PC-3 (cell line): ENCODE measurements around the gene CTNND1. TPM values are rescaled to one million over a fixed set of nuclear protein-coding genes. Genes with fewer than 3 reads are reported as not detected.

Source experiments
- ATAC-seq: fragments of 200-7000 bp; cut with Tn5 transposase; 2 replicates; pipeline ENCODE4 v1.9.1; 2020; ENCODE audit warnings: mild to moderate bottlenecking, moderate library complexity
- BruUV-seq: library from RNA; stranded (reverse); fragments of 400-500 nt; replicated peaks from 2 replicates; lab custom pipeline; 2021; lab: Mats Ljungman, UMichigan
- CTCF ChIA-PET: fragments of 300-600 bp; sonication (Branson Sonifier 250); formaldehyde crosslinking; loops from one replicate; lab custom pipeline; 2022; ENCODE audit warnings: antibody characterized with exemption; lab: Charles Lee
- POLR2A ChIA-PET: fragments of 300-600 bp; sonication (Branson Sonifier 250); formaldehyde crosslinking; loops from one replicate; lab custom pipeline; 2022; ENCODE audit warnings: antibody characterized with exemption; ENCODE audit not compliant: unreplicated experiment; lab: Charles Lee
- DNase-seq: peaks from one replicate; pipeline ENCODE4 v3.0.0-alpha.2; 2015
- H2AFZ ChIP-seq: fragments of 300-600 bp; sonication (generic); 2 replicates; pipeline ENCODE4 v1.6.0; 2016; ENCODE audit warnings: antibody characterized with exemption, low read length
- H3F3A ChIP-seq: fragments of 300-600 bp; sonication (generic); one replicate; pipeline ENCODE4 v1.6.0; 2017; ENCODE audit warnings: antibody characterized with exemption, low read length, control low read depth, mild to moderate bottlenecking; ENCODE audit not compliant: unreplicated experiment
- H3K27ac ChIP-seq: fragments of 300-600 bp; sonication (generic); 2 replicates; pipeline ENCODE4 v1.5.1; 2016; ENCODE audit warnings: mild to moderate bottlenecking, low read length
- H3K27me3 ChIP-seq: fragments of 300-600 bp; sonication (generic); 2 replicates; pipeline ENCODE4 v1.6.1; 2016; ENCODE audit warnings: low read length, mixed read lengths
- H3K36me3 ChIP-seq: fragments of 300-600 bp; sonication (generic); 2 replicates; pipeline ENCODE4 v1.6.1; 2016; ENCODE audit warnings: low read depth, mixed run types, low read length, mixed read lengths
- H3K4me1 ChIP-seq: fragments of 300-600 bp; sonication (generic); 2 replicates; pipeline ENCODE4 v1.5.1; 2016; ENCODE audit warnings: low read length; ENCODE audit not compliant: insufficient read depth
- H3K4me2 ChIP-seq: fragments of 300-600 bp; sonication (generic); 2 replicates; pipeline ENCODE4 v1.6.0; 2016; ENCODE audit warnings: low read length
- H3K4me3 ChIP-seq: fragments of 300-600 bp; sonication (generic); 2 replicates; pipeline ENCODE4 v1.5.1; 2016; ENCODE audit warnings: mild to moderate bottlenecking, low read length, mixed read lengths
- H3K79me2 ChIP-seq: fragments of 300-600 bp; sonication (generic); 2 replicates; pipeline ENCODE4 v1.6.1; 2017; ENCODE audit warnings: low read length, mixed read lengths
- H3K9ac ChIP-seq: fragments of 300-600 bp; sonication (generic); 2 replicates; pipeline ENCODE4 v1.6.0; 2016; ENCODE audit warnings: mild to moderate bottlenecking, low read length
- H3K9me2 ChIP-seq: fragments of 300-600 bp; sonication (generic); replicated peaks from 2 replicates; pipeline ENCODE4 v1.6.1; 2016; ENCODE audit warnings: mixed run types, low read length, mixed read lengths
- H3K9me3 ChIP-seq: fragments of 300-600 bp; sonication (generic); 2 replicates; pipeline ENCODE4 v1.6.1; 2016; ENCODE audit warnings: low read length, mixed read lengths
- H4K20me1 ChIP-seq: fragments of 300-600 bp; sonication (generic); 2 replicates; pipeline ENCODE4 v1.6.1; 2016; ENCODE audit warnings: low read length, mixed read lengths
- EZH2 ChIP-seq: fragments of 300-600 bp; sonication (generic); IDR thresholded peaks from one replicate; pipeline ENCODE4 v1.6.1; 2017; ENCODE audit warnings: antibody characterized with exemption, mild to moderate bottlenecking, low read length; ENCODE audit not compliant: unreplicated experiment
- EZH2phosphoT487 ChIP-seq: fragments of 300-600 bp; sonication (generic); IDR thresholded peaks from 2 replicates; pipeline ENCODE4 v1.6.1; 2018; ENCODE audit warnings: mild to moderate bottlenecking, antibody characterized with exemption, low read length, borderline replicate concordance
- intact Hi-C: fragments of 100-400 bp; cut with micrococcal nuclease; formaldehyde crosslinking; loops from 2 replicates; pipeline ENCODE4 v1.9.0; 2023
- total RNA-seq: library from RNA; depleted of rRNA; stranded (reverse); fragments of >200 nt; gene quantifications from 2 replicates; pipeline ENCODE4 v1.2.3, GENCODE V29; 2014
- TF ChIP-seq, protein P1 (sequence below): fragments of 300-600 bp; sonication (generic); conservative IDR thresholded peaks from 2 replicates; pipeline ENCODE4 v1.5.1; 2017; ENCODE audit warnings: antibody characterized with exemption, low read depth, mild to moderate bottlenecking, low read length

CTNND1 gene
- total RNA-seq, 1 experiment from 2014 or later: 121 TPM

DNA sequence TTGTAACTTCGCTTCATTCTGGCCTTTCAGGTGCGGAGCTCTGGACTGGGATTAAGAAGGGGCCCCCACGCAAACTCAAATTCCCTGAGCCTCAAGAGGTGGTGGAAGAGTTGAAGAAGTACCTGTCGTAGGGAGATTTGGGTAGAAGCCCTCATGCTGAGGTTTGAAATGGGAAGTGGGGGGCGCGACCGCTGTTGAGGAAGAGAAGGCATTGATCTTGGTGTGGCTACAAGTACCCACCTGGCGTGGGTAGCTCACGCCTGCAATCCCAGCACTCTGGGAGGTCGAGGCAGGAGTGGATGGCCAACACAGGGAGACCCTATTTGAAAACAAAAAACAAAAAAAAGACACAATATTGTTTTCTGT is 19.5 kb upstream of the CTNND1 start:
- Histone ChIP-seq H2AFZ (peak overlapping the region; percentile 64; the same call in 1 of the 2 replicates), H3K9ac (peak overlapping the region; percentile 91), H3K4me3 (peak overlapping the region; percentile 90), H3K27ac (peak overlapping the region; percentile 46), H3K79me2 (peaks cover 24% of the 10 kb centered on the region), H4K20me1 (no peaks in the 10 kb centered on the region), H3F3A (no peaks in the 10 kb centered on the region), H3K9me3 (no peaks in the 10 kb centered on the region), H3K36me3 (peaks cover 44% of the 10 kb centered on the region), H3K4me2 (peak overlapping the region; percentile 88), H3K27me3 (no peaks in the 10 kb centered on the region), H3K9me2 (no peaks in the 10 kb centered on the region), H3K4me1 (peaks cover 11% of the 10 kb centered on the region)
- ChIA-PET POLR2A (interaction anchor here (0.6 to 1.2 kb wide), 4 partner anchors 11 to 1403 kb away, joined by 3 to 5 read pairs (median 3); no protein-coding TSS in a partner anchor), CTCF (interaction anchor here (1.1 to 1.7 kb wide), 2 partner anchors 9 to 59 kb away, joined by 3 to 10 read pairs; partner anchors contain the start of gene BTBD18)
- intact Hi-C loops: no loop called here
- no TSS peak for BruUV-seq
- no peak for DNase-seq
- ATAC-seq: no peak
- TF ChIP-seq, protein P1, sequence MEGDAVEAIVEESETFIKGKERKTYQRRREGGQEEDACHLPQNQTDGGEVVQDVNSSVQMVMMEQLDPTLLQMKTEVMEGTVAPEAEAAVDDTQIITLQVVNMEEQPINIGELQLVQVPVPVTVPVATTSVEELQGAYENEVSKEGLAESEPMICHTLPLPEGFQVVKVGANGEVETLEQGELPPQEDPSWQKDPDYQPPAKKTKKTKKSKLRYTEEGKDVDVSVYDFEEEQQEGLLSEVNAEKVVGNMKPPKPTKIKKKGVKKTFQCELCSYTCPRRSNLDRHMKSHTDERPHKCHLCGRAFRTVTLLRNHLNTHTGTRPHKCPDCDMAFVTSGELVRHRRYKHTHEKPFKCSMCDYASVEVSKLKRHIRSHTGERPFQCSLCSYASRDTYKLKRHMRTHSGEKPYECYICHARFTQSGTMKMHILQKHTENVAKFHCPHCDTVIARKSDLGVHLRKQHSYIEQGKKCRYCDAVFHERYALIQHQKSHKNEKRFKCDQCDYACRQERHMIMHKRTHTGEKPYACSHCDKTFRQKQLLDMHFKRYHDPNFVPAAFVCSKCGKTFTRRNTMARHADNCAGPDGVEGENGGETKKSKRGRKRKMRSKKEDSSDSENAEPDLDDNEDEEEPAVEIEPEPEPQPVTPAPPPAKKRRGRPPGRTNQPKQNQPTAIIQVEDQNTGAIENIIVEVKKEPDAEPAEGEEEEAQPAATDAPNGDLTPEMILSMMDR: no peak
- TF ChIP-seq EZH2phosphoT487 (no peak), EZH2 (no peak)

DNA sequence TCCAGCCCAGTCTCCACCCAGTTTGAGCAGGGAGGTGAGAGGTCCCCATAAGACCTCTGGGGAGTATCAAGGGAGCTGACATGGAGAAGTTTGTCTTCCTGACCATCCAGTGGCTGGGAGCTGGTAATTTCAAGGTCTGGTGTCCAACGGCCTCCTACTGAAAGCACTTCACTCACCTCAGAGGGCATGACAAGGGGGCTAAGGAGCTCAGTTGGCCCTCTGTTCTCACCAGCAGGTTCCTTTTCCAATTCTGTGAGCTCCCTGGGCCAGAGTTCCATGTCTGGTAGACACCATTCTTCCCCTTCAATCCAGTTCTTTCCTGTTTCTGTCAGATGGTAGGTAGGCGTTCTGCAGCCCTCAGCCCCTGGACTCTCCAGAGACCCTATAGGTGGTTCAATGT is 17.2 kb upstream of the CTNND1 start:
- no TSS peak for BruUV-seq
- Histone ChIP-seq H2AFZ (no peak overlapping the region), H3K9ac (no peak overlapping the region), H3K4me1 (peaks cover 11% of the 10 kb centered on the region), H4K20me1 (no peaks in the 10 kb centered on the region), H3K36me3 (peaks cover 25% of the 10 kb centered on the region), H3K79me2 (peaks cover 24% of the 10 kb centered on the region), H3K27ac (no peak overlapping the region), H3K4me2 (no peak overlapping the region), H3K27me3 (no peaks in the 10 kb centered on the region), H3K9me2 (no peaks in the 10 kb centered on the region), H3K9me3 (no peaks in the 10 kb centered on the region), H3K4me3 (no peak overlapping the region), H3F3A (peaks cover 5% of the 10 kb centered on the region)
- TF ChIP-seq, protein P1: no peak
- TF ChIP-seq EZH2phosphoT487 (no peak), EZH2 (no peak)
- ChIA-PET CTCF (no interaction called here), POLR2A (no interaction called here)
- intact Hi-C loops: no loop called here
- ATAC-seq (no peak), DNase-seq (no peak)

DNA sequence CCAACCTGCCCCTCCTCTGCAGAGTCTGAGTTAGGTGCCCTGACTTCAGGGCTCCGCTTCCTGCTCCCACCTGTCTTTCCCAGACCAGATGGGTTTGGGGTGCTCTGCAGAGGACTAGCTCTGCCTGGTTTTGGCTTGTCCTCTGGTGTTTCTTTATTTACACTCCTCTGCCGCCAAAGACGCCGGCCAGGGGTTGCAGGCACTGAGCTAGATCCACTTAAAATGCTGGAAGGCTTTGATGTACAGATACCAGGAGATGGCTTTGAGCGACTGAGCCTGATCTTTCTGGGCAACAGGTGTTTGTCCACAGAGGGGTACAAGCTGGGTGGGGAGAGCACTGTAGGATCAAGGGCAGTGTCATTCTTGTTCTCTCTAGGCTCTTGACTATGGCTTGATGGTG is 16.4 kb upstream of the CTNND1 start:
- ATAC-seq (no peak), DNase-seq (no peak)
- Histone ChIP-seq H3F3A (peaks cover 5% of the 10 kb centered on the region), H3K9me3 (no peaks in the 10 kb centered on the region), H2AFZ (no peak overlapping the region), H3K9ac (no peak overlapping the region), H3K27me3 (no peaks in the 10 kb centered on the region), H3K79me2 (peaks cover 24% of the 10 kb centered on the region), H3K4me3 (no peak overlapping the region), H3K27ac (no peak overlapping the region), H4K20me1 (no peaks in the 10 kb centered on the region), H3K36me3 (peaks cover 21% of the 10 kb centered on the region), H3K4me1 (peaks cover 11% of the 10 kb centered on the region), H3K9me2 (no peaks in the 10 kb centered on the region), H3K4me2 (no peak overlapping the region)
- ChIA-PET POLR2A (no interaction called here), CTCF (no interaction called here)
- TF ChIP-seq, protein P1: no peak
- TF ChIP-seq EZH2phosphoT487: no peak
- TF ChIP-seq EZH2: no peak
- intact Hi-C loops: no loop called here
- no TSS peak for BruUV-seq
